Kidney epithelial cell (primary cell): ENCODE measurements around the gene DCUN1D3. TPM values are rescaled to one million over a fixed set of nuclear protein-coding genes. Genes with fewer than 3 reads are reported as not detected.

Source experiments
- DNase-seq: peaks from one replicate; pipeline ENCODE4 v3.0.0-alpha.2; 2010; ENCODE audit warnings: low read depth
- H3K27me3 ChIP-seq: 2 replicates; pipeline ENCODE4 v1.6.0; 2011; ENCODE audit warnings: low read length; ENCODE audit not compliant: control insufficient read depth, insufficient read depth
- H3K36me3 ChIP-seq: 2 replicates; pipeline ENCODE4 v1.5.1; 2011; ENCODE audit warnings: low read length; ENCODE audit not compliant: control insufficient read depth, insufficient read depth
- H3K4me3 ChIP-seq: 2 replicates; pipeline ENCODE4 v1.5.1; 2011; ENCODE audit warnings: low read depth, mild to moderate bottlenecking, control low read depth, low read length
- total RNA-seq: library from RNA; depleted of rRNA; stranded (reverse); fragments of >200 nt; gene quantifications from 2 replicates; pipeline ENCODE4 v1.2.3, GENCODE V29; 2015
- TF ChIP-seq, protein P1 (sequence below): IDR thresholded peaks from 2 replicates; pipeline ENCODE4 v1.5.1; 2011; ENCODE audit warnings: mild to moderate bottlenecking, moderate library complexity, low read length, control low read depth, inconsistent platforms; ENCODE audit not compliant: insufficient read depth, poor library complexity, severe bottlenecking

DCUN1D3 gene
- total RNA-seq, 1 donor from 2014 or later: 14.8 TPM

- H3K4me3 ChIP-seq: no peak overlapping the region
- no peak for DNase-seq
- peaks cover 4% of the 10 kb centered on the region for H3K36me3 ChIP-seq
- TF ChIP-seq, protein P1, sequence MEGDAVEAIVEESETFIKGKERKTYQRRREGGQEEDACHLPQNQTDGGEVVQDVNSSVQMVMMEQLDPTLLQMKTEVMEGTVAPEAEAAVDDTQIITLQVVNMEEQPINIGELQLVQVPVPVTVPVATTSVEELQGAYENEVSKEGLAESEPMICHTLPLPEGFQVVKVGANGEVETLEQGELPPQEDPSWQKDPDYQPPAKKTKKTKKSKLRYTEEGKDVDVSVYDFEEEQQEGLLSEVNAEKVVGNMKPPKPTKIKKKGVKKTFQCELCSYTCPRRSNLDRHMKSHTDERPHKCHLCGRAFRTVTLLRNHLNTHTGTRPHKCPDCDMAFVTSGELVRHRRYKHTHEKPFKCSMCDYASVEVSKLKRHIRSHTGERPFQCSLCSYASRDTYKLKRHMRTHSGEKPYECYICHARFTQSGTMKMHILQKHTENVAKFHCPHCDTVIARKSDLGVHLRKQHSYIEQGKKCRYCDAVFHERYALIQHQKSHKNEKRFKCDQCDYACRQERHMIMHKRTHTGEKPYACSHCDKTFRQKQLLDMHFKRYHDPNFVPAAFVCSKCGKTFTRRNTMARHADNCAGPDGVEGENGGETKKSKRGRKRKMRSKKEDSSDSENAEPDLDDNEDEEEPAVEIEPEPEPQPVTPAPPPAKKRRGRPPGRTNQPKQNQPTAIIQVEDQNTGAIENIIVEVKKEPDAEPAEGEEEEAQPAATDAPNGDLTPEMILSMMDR: no peak
- no peaks in the 10 kb centered on the region for H3K27me3 ChIP-seq
Measured at GRCh38 chr16:20889625-20890275, 10.4 kb downstream of the DCUN1D3 start.

DNA sequence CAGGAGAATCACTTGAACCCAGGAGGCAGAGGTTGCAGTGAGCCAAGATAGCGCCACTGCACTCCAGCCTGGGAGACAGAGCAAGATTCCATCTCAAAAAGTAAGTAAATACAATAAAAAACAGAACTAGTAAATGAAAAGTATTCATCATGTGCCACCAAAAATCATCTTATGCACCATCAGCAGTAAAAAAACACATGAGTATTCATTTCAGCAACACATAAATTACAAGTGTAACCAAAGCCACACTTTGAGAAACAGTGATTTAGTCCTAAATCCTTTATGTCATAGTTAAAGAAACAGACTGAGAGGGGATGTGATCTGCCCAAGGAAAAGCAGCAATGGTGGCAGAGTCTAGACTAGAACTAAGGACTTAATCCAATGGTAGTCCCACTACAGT is 13.0 kb downstream of the DCUN1D3 start:
- H3K36me3 ChIP-seq: no peaks in the 10 kb centered on the region
- TF ChIP-seq, protein P1: no peak
- H3K27me3 ChIP-seq: no peaks in the 10 kb centered on the region
- no peak for DNase-seq
- H3K4me3 ChIP-seq: no peak overlapping the region

- TF ChIP-seq, protein P1: no peak
- no peak overlapping the region for H3K4me3 ChIP-seq
- no peak for DNase-seq
- no peaks in the 10 kb centered on the region for H3K27me3 ChIP-seq
- no peaks in the 10 kb centered on the region for H3K36me3 ChIP-seq
Measured at GRCh38 chr16:20886320-20886719, 13.8 kb downstream of the DCUN1D3 start.

- Histone ChIP-seq H3K4me3 (no peak overlapping the region), H3K27me3 (no peaks in the 10 kb centered on the region), H3K36me3 (no peaks in the 10 kb centered on the region)
- no peak for DNase-seq
- TF ChIP-seq, protein P1: no peak
Measured at GRCh38 chr16:20884240-20884556, 16.0 kb downstream of the DCUN1D3 start.

DNA sequence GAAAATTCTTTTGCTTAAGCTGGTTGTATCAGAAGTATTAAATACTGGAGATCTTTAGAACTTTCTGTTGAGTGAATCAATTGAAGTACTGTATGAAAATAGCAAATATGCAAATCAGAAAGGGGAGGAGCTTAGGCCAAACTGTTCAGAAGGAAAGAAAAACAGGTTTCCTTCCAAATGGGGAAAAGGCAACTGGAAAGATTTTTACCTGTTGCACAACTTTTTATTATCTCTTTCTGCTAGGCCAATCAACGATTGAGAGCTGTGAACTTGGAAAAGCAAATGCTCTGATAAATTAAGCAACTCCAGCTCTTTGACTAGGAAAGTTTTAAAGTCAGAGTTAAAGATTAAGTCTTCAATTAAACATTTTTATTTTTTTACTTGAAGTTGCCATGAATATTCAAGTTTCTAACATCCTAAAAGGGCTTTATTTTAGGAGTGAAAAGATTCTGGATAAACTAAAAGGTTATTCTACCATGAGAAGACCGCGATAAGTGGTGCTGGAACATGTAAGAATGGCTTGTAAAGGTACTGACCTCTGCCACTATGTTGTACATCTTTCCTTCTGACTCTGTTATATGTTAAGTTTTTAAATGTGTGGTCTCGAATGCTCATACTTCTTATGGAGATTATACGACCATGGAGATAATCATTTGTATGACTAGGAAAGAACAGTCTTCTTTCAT is 16.5 kb downstream of the DCUN1D3 start:
- Histone ChIP-seq H3K36me3 (no peaks in the 10 kb centered on the region), H3K4me3 (no peak overlapping the region), H3K27me3 (no peaks in the 10 kb centered on the region)
- no peak for DNase-seq
- TF ChIP-seq, protein P1: no peak

- no peaks in the 10 kb centered on the region for H3K27me3 ChIP-seq
- no peaks in the 10 kb centered on the region for H3K36me3 ChIP-seq
- H3K4me3 ChIP-seq: no peak overlapping the region
- no peak for DNase-seq
- TF ChIP-seq, protein P1: no peak
Measured at GRCh38 chr16:20881503-20881878, 18.7 kb downstream of the DCUN1D3 start.
